ENCODE results near the gene TSSC4.

The TSSC4 gene

DNA sequence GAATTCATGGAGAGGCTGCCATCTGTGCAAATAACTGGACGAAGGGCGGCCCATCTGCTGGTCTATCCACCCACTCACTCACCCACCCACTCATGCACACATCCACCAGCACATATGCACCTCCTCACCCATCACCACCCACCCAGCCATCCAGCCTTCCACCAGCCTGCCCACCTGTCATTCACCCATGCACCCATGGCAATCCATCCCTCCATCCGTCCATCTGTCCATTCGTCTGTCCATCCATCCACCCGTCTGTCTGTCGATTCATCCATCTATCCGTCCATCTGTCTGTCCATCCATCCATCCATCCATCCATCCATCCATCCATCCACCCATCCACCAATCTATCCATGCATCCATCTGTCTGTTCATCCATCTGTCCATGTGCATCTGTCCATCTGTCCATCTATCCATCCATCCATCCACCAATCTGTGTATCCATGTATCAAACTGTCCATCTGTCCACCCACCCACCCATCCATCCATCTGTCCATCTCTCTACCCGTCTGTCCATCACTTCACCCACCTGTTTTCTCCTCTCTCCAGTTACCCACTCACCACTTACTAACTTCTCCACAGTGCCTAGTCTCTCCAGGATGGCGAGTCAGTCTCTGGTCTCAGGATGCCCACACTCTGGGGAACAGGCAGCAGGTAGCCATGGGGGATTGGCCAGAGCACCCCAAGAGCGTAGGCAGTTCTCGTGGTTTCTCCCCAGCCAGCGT, 34.9 kb downstream of the TSSC4 start:
- no peak for DNase-seq

DNA sequence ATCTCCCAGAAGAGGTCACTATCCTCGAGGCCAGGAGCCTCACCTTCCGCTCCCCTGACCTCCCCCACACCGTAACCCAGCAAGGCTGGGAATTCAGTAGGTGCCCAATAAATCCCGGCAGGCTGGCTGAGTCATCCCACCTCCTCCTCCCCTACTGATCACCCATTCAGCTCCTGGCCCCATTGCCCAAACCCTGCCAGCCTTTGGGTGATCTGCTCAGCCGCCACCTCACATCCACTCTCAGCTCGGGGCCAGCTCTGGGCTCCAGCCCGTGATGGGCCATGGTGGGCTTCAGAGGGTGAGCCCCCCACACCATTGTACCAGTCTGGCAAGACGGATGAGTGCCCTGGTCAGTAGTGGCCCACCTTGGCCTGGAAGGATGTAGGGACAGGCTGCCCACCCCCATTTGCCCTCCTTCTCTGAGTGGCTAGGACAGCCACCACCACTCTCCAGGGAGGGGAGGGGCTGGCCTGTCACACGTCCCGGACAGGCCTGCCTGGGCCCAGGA, 35.5 kb downstream of the TSSC4 start:
- DNase-seq: no peak

DNA sequence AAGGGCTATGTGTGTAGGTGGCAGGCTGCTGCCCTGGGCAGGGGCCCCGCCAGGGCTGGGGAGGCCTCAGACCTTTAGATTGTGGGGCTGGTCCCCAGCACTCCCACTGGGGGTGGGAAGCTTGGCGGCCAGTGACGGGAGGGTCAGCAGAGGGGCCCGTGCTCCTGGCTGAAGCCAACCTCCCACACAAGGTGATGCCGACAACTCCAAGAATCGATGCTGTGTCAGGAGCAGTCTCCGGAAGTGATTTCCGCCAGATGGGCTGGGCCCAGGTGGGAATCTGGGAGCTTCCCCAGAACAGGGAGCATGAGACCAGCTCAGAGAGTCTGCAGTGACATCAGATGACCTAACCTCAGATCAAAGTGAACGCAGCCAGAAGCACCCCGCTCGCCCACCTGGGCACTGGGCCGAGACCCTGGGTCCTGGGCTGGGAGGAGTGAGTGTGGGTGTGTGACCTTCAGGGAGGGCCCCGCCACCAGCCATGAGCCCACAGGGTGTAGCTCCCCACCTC, 36.0 kb downstream of the TSSC4 start:
- DNase-seq: no peak

DNA sequence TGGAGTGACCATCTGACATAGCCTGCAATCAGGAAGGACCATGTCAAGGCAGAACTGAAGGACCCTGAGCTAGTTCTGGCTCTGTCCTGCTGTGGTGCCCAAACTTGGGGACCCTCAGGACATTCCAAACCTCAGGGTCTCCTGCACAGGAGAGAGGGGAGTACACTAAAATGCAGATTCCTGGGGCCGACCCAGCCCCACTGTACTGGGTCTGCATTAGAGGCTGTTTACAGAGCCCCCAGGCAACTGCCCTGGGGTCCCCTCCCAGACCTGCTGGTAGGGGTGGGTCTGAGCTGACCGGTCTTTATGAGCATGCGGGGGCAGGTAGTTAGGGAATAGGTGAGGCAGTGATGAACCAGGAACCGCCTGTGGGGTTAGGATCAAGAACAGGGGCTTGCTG, 37.0 kb downstream of the TSSC4 start:
- no peak for DNase-seq

DNA sequence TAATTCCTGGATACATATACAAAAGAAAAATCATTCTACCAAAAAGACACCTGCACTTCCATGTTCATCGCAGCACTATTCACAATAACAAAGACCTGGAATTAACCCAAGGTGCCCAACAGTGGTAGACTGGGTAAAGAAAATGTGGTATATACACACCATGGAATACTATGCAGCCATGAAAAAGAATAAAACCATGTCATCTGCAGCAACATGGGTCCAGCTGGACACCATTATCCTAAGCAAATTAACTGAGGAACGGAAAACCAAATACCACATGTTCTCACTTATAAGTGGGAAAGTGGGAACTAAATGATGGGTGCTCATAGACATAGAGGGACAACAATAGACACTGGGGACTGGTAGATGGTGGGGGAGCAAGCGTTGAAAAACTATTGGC, 39.3 kb downstream of the TSSC4 start:
- no peak for DNase-seq

DNA sequence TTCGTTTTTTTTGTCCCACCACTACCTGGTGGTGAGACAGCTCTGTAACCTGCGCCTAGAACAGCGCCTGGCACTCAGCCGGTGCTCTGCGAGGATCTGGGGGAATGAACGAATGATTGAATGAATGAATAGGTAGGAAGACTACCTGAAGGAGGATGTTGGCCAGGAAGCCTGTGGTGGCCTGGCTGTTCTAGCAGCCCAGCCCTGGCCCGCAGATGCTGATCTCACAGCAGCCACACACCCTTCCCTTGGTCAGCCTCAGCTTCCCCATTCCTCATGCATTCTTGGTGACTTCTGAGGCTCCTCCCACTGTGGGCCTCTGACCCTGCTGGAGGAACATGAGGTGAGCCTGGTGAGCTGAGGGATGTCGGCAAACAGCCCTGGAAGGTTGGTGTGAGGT, 40.1 kb downstream of the TSSC4 start:
- DNase-seq: no peak

DNA sequence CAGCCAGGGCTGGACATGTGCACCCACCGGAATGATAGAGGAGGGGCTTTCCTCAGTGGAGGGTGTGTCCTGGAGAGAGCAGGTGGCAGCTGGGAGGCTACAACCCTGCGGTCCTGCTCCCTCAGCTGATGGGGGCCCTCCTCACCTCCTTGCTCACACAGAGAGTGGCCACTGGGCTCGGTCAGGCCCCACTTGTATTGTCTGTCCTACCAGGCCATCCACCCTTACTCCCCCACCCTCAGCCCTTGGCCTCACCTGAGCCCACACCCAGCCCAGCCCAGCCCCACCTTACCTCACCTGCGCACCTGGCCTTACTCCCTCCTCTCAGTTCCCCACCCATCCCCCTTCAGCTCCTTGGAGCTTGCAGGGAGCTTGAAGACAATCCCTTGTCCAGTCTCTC, 40.6 kb downstream of the TSSC4 start:
- DNase-seq: no peak

DNA sequence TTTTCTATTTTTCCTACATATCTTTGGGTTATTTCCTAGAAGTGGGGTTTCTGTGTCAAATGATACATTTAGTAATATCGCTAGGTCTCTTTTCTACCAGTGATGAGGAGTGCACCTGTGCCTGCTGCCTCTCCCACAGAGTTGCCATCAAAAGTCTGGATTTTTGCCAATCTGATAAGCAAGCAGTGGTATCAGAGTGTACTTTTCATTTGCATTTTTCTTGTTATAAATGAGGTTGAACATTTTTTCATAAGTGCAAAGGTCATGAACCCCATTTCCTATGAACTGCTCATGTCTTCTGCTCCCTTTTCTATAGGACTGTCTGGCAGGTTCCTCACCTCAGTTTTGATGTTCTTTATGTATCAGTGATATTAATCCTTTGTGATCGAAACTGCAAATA, 42.0 kb downstream of the TSSC4 start:
- DNase-seq: no peak

DNA sequence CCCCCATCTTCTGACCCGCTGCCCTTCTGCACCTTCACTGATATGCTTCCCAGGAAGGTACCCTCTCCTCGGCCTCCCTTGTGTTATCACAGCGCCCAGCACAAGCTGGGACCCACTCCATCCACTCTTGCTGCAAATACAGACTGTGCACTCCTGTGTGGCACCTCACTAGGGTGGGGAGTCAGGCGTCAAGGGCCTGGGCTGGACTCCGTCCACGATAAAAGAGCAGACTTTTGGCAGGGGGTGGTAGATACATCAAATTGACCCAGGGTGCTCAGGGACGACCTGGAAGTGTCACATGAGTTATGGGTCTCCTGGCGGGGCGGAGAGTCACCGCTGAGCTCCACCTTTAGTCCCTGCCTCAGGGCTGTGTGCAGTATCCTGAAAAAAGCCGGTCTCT, 42.9 kb downstream of the TSSC4 start:
- DNase-seq: no peak

DNA sequence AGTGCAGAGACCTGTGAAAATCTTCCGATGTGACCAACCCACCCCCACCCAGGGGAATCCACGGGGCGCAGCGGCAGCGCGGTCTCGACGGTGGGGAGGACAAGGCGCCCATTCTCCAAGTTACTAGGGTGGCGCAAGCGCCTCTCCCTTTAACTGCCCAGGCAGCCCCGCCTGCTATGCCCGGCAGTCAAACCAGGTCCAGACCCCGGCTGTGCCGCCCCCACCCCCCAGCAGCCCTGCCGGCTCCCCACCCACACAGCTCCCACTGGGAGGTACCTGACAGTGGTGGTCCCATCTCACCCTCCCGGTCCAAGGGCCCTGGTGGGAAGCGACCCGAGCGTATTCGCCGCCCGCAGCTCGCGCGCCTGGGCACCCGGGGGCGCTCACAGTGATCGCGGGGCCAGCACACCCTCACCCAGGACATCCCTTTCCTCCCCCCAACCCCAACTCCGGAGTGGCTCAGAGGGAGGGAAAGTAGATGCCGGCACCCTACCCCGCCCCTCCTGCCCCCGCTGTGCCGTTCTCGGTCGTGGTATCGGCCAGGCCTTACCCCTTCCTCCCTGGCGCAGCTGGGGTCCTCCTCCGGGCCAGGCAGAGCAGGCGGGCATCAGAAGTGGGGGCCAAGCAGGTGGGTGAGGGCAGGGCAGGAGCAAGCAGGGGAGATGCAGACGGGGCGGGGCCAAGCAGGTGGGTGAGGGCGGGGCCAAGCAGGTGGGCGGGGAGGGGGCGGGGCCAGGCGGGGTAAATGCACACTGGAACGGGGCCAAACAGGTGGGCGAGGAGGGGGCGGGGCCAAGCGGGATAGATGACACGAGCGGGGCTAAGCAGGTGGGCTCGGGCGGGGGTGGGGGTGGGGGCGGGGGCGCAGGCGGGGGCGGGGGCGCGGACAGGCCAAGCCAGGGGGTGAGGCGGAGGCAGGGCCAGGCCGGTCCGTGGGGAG, 43.6 kb downstream of the TSSC4 start, which contains the start of gene TRPM5:
Gene TRPM5 (minus strand): TSS at position 634 of the 940 bp plus-strand sequence. CDS start 21,478 bp downstream, outside the sequence.
- DNase-seq: no peak

DNA sequence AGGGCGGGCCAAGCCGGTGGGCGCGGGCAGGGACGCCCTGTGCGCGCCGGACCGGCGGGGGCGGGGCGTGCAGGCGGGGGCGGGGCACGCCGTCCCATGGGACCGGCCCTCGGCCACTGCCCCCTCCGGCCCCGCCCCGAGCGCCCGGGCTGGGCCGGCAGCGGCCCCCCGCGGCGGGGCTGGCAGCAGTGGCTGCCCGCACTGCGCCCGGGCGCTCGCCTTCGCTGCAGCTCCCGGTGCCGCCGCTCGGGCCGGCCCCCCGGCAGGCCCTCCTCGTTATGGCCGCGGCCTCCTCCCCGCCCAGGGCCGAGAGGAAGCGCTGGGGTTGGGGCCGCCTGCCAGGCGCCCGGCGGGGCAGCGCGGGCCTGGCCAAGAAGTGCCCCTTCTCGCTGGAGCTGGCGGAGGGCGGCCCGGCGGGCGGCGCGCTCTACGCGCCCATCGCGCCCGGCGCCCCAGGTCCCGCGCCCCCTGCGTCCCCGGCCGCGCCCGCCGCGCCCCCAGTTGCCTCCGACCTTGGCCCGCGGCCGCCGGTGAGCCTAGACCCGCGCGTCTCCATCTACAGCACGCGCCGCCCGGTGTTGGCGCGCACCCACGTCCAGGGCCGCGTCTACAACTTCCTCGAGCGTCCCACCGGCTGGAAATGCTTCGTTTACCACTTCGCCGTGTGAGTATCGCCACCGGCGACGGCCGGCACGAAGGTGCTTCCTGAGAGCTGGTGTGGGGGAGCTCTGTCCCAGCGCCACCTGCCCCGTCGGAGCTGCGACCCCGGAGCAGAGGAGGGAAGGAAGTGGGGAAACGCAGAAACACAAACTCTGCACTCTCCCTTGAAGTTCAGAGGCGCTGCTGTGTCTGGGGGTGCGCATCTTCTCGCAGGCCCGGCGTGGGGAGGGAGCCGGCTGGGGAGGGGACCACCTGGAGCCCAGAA, 44.5 kb downstream of the TSSC4 start, which contains the start of gene KCNQ1:
Gene KCNQ1 (plus strand): TSS at position 188 of the 925 bp plus-strand sequence. CDS start 91 bp downstream, at position 279.
- DNase-seq: no peak

DNA sequence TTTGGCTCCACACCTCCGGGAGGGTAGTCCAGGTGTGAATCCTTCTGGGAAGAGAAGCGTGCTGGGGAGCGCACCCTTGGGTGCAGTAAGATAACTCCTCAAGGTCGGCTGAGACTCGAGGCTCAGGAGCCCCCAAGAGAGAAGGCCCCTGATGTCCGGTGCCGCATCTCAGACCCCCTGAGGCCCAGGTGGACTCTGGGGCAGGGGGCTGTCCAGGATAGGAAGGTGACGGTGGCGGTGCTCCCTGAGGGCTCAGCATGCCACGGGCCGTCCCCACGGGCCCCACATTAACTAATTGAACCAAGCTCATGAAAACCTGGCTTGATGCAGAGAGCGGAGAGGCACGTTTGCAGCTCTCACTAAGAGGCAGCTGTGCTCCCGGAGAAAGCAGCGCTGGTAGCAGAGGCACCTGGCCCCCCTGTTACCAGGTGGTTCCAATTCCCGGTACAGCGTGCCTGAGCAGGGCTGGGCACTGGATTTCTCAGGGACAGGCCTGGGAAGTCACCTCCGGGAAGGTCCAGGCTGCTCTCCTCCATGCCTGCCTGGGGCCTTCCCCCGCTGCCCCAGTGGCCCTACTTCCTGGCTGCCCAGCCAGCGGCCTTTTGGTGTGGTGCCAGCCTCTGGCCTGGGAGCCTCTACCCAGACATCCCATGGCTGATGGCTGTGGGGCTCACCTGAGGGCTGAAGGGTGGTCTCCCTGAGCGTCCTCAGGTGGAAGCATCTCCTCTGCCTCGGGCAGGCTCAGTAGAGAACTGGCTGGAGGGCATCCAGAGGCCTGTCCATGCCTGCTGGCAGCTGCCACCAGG, 45.4 kb downstream of the TSSC4 start:
- no peak for DNase-seq

DNA sequence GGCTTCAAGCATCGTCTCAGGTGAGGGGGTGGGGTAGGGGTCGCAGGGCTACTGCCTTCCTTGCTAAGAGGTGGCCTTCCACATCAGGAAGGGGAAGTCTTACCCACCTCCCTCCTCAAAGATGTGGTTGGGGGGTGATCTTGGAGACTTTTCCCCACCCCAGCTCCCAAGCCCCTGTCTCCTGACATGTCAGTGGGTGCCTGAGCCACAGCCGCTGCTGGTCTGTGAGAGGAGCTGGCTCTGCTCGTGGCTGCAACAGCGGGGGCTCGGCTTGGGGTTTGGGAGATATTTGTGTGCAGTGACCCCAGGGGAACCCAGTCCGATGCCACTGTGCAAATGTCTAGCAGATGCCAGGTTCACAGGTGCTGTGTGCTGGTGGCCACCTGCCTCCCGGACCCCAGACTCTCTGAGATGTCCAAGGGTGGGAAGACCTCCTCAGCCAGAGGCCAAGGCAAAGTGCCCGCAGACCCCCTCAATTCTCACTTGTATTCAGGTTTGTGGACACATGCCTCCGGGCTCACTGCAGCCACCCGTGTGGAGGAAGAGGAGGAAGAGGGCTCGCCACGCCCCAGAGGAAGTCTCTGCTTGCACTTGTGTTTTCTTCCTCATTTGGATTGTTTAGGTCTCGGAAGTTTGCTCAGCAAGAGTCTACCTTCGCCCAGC, 46.2 kb downstream of the TSSC4 start:
- no peak for DNase-seq

DNA sequence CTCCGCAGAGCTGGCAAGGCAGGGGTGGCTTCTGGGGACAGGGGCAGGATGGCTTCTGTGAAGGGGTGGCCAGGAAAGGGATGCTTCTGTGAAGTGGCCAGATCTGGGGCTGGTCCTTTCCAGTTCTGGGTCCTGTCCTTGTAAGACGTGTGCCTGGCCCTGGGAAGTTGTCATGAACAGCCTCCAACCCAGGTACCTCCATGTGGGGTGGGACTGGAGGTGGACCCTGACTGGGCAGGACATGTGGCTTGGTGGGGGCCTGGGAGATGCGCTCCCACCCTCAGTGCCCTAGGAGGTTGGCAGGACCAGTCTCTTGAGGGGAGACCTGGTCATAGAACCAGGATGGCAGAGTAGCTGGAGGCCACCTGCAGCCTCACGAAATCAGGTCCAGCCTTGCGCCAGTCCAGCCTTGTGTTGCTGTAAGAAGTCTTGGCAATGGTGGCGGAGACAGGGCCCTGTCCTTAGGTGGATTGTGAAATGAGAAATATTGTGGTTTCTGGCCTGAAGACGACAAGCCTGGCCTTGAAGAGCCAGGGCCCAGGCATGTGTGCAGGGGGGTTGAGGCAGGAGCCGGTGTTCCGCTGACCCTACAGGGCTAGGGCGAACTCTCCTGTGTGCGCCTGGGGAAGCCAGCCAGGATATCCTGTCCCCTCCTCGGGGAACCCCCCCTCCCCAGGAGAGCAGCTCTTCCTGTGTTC, 46.9 kb downstream of the TSSC4 start:
- no peak for DNase-seq

DNA sequence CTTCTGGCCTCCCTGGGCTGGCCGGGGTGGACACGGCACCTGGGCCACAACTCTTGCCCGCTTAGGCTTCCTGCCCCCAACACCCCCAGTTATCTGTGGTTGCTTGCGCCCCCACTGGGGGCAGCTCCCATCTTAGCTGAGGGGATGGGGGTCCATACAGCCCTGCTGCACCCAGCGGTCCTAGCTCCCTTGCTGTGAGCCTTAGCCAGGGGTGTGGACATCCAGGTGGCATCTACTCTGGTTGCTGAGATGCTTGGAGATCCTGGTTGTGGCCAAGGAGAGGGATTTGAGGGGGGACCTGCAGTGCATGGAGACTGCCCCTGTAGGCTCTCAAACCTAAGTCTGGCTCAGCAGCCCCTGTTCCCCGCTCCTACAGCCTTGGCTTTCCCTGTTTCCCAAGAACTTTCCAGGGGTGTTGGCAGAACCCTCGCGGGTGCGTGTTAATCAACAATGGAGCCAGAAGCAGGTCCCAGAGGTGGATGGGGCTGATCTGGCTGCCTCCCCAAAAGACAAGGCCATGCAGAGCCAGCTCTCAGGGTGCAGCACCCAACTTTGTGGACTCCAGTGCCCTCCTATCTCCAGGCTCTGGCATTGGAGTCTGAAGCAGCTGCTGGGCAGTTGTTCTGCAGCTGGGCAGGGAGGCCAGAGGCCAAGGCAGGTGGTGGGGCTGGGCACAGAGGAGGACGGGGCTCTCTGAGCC, 47.6 kb downstream of the TSSC4 start:
- no peak for DNase-seq

DNA sequence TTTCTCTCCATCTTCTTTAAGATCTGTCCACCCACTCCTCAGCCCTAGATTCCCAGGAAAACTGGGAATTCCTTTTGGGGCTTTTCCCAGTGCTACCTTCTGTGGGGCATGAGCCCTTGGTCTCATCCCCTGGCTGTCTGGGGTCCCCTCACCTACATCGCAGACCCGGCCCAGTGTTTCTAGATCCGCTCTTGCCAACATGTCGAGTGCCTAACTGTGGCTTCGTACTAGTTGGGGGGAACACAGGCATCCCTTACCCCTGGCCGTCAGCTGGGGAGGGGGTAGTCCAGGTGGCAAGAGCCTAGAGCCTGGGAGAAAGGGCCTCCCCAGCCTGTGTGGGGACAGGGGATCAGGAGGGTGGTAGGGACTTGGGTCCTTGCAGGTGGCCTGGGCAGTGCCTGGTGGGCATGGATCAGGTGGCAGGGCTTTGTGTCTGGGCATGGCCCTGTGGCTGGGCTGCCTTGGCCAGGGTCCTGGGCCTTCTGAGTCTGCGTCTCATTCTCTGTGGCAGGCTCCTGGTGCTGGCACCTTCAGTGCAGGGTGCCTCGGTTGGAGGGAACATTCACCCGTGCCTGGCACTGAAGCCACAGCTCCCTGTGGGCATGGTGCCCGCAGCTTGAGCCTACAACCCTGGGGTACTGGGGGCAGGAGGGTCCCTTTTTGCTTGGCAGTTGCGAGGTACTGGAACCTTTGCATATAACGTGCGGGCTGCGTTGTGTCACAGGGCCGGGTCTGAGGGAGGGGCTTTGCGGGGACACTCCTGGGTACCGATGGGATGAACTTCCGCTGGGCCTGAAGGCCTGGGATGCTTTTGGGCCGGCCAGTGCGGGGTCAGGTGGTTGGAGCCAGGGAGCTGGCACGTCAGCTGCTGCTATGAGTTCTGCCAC, 48.4 kb downstream of the TSSC4 start:
- no peak for DNase-seq

DNA sequence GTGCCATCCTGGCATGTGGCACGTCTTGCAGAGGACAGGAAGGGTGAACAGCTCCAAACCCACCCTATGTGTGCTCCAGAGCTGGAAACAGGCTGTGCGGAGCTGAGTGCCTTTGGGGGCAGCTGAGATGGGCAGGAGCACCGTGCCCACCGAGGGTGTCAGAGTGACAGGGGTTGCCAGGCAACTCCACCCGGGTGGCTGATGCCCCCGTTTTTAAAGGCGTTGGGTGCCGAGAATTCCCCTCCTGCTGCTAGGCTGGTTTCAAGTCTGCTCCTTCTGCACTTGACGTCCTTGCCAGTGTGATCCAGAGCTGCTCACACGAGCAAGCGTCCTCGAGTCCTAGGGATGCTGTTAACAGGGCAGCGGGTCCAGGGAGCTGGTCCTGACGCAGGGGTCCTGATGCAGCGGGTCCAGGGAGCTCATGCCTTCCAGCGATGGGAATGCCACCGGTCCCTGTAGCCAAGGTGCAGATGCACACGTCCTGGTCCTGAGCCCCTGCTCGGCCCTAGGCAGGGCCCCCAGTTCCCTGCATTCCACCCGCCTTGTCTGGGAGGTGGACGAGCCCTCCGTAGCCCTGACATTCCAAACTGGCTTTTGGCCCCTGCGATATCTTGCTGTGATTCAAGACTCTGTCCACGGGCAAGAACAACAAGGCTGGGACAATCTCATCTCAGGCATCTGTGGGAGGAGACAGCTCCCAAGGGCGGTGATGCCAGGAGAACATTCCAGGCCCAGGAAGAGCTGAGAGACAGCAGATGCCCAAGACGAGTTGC, 49.2 kb downstream of the TSSC4 start:
- no peak for DNase-seq
